ENCODE data around the gene CDKN2A.

Gene CDKN2A

GRCh38 chr9:22030101-22030598 is 36.0 kb upstream of the CDKN2A start:
- H3K36me3 ChIP-seq, result no peaks in the 10 kb centered on the region
- H3K27me3 ChIP-seq, result no peaks in the 10 kb centered on the region
- DNase-seq, result no peak
- no peak overlapping the region for H3K4me3 ChIP-seq (ENCODE audit: low read depth, low read length)
- H3K9me3 ChIP-seq, result no peaks in the 10 kb centered on the region
- no peaks in the 10 kb centered on the region for H3K4me1 ChIP-seq
- no peak for TF ChIP-seq CTCF (IDR thresholded peaks at IDR 0.05; ENCODE audit: low read depth, low read length)

GRCh38 chr9:22029231-22029630 is 35.0 kb upstream of the CDKN2A start:
- H3K36me3 ChIP-seq, result no peaks in the 10 kb centered on the region

GRCh38 chr9:22028394-22028793 is 34.2 kb upstream of the CDKN2A start:
- Histone ChIP-seq H3K4me1 (no peaks in the 10 kb centered on the region), H3K36me3 (no peaks in the 10 kb centered on the region), H3K27me3 (no peaks in the 10 kb centered on the region), H3K4me3 (ENCODE audit: low read depth, low read length) (no peak overlapping the region), H3K9me3 (no peaks in the 10 kb centered on the region)
- no peak for DNase-seq
- TF ChIP-seq CTCF (IDR thresholded peaks at IDR 0.05; ENCODE audit: low read depth, low read length), result no peak

More at GRCh38 chr9:22029231-22029630, 35.0 kb upstream of the CDKN2A start:
- H3K27me3 ChIP-seq, result no peaks in the 10 kb centered on the region
- no peak for DNase-seq
- no peak overlapping the region for H3K4me3 ChIP-seq (ENCODE audit: low read depth, low read length)
- H3K4me1 ChIP-seq, result no peaks in the 10 kb centered on the region
- H3K9me3 ChIP-seq, result no peaks in the 10 kb centered on the region
- no peak for TF ChIP-seq CTCF (IDR thresholded peaks at IDR 0.05; ENCODE audit: low read depth, low read length)

GRCh38 chr9:22026696-22027095 is 32.5 kb upstream of the CDKN2A start:
- H3K4me1 ChIP-seq, result no peaks in the 10 kb centered on the region
- no peaks in the 10 kb centered on the region for H3K9me3 ChIP-seq
- H3K27me3 ChIP-seq, result no peaks in the 10 kb centered on the region
- H3K36me3 ChIP-seq, result no peaks in the 10 kb centered on the region
- TF ChIP-seq CTCF (IDR thresholded peaks at IDR 0.05; ENCODE audit: low read depth, low read length), result no peak
- DNase-seq, result no peak
- no peak overlapping the region for H3K4me3 ChIP-seq (ENCODE audit: low read depth, low read length)

- Histone ChIP-seq H3K27me3 (no peaks in the 10 kb centered on the region), H3K9me3 (no peaks in the 10 kb centered on the region), H3K4me3 (ENCODE audit: low read depth, low read length) (no peak overlapping the region), H3K4me1 (no peaks in the 10 kb centered on the region), H3K36me3 (no peaks in the 10 kb centered on the region)
- no peak for TF ChIP-seq CTCF (IDR thresholded peaks at IDR 0.05; ENCODE audit: low read depth, low read length)
- no peak for DNase-seq
These were observed 28.2 kb upstream of the CDKN2A start for GRCh38 chr9:22022396-22022795.

- DNase-seq, result no peak
- H3K9me3 ChIP-seq, result no peaks in the 10 kb centered on the region
- TF ChIP-seq CTCF (IDR thresholded peaks at IDR 0.05; ENCODE audit: low read depth, low read length), result no peak
- H3K4me3 ChIP-seq (ENCODE audit: low read depth, low read length), result no peak overlapping the region
- no peaks in the 10 kb centered on the region for H3K27me3 ChIP-seq
- H3K36me3 ChIP-seq, result no peaks in the 10 kb centered on the region
- no peaks in the 10 kb centered on the region for H3K4me1 ChIP-seq
These were observed 16.9 kb upstream of the CDKN2A start for GRCh38 chr9:22010866-22011625.
